K562 (cell line): ENCODE data around the gene TRAPPC2L. TPM values are rescaled to one million over a fixed set of nuclear protein-coding genes. Genes with fewer than 3 reads are reported as not detected.

Source experiments
- DMBX1 ChIP-seq: fragments of 250-450 bp; sonication (Bioruptor Pico); IDR thresholded peaks from 2 replicates; pipeline ENCODE4 v1.8.0; 2022; ENCODE audit warnings: inconsistent platforms, mild to moderate bottlenecking, moderate library complexity, borderline replicate concordance
- MAZ ChIP-seq, 2 experiments: fragments of 450-650 bp in 1 of 2; sonication (generic) in 1 of 2; formaldehyde crosslinking; IDR thresholded peaks in 1 of 2; conservative IDR thresholded peaks in 1 of 2; 2 replicates each; pipeline versions ENCODE4 v1.4.0 to v1.5.0; 2020; ENCODE audit warnings: mild to moderate bottlenecking in 1 of 2, missing genetic modification reagents in 1 of 2
- PHF8 ChIP-seq: fragments of 200-600 bp; sonication (generic); IDR thresholded peaks from 2 replicates; pipeline ENCODE4 v1.6.1; 2012; ENCODE audit warnings: mixed run types, mild to moderate bottlenecking, inconsistent platforms, low read length, moderate library complexity, borderline replicate concordance
- polyA plus RNA-seq, 8 experiments: library from polyadenylated mRNA; depleted of rRNA in 4 of 8; stranded (reverse) in 5 of 8; unstranded in 3 of 8; fragments of >200 nt; fragmentation: Nextera tagmentation in 2 of 8; fragmentation: Illumina TruSeq in 1 of 8; extraction: Ambion mirVana in 2 of 8; extraction: Trizol in 1 of 8; gene quantifications; 2 replicates each; pipeline versions ENCODE4 v1.2.1 to v1.2.3, GENCODE V29; 2011 to 2014; ENCODE audit warnings: inconsistent platforms in 1 of 8, missing spikeins in 1 of 8
- total RNA-seq, 7 experiments: library from RNA; depleted of rRNA in 6 of 7; stranded (reverse); fragments of >200 nt in 6 of 7; fragmentation: Illumina TruSeq in 2 of 7; extraction: Trizol in 2 of 7; gene quantifications; 2 replicates each; pipeline versions ENCODE4 v1.2.1 to v1.2.3, GENCODE V29; 2011 to 2021; ENCODE audit warnings: low replicate concordance in 1 of 7
- TF ChIP-seq, protein P1 (sequence below): fragments of 150-350 bp; IDR thresholded peaks from 2 replicates; pipeline ENCODE4 v1.6.1; 2014; ENCODE audit warnings: low read depth, mild to moderate bottlenecking, low read length, borderline replicate concordance
- TF ChIP-seq, protein P2 (sequence below): fragments of 450-650 bp; IDR thresholded peaks from one replicate; pipeline ENCODE4 v1.6.1; 2018; ENCODE audit warnings: mild to moderate bottlenecking, moderate library complexity; ENCODE audit not compliant: partially characterized antibody

Gene TRAPPC2L
- total and polyA plus RNA-seq, 9 of the 15 experiments (the other 6 are each of a cell fraction or from before 2014, with no cell fraction given) = 60.4 to 398 (median 97.5) TPM

DNA sequence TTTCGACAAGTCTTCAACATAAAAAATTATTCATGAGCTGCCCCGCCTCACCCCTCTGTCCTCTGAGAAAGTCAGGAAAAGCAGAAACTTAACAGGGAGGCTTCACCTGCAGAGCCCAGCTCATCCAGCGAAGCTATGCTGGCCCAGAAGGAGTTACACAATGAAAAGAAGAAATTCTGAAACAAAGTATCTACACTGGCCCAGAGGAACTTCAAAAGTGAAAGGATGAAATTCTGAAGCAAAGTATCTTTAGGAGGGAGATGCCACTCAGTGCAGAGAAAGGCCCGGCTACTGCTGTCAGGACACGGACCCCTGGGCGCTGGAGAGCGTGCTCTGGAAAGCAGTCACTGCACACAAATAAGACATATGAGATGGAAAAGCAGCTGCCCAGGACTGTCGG lies 1.8 kb upstream of the TRAPPC2L start (continued):
- TF ChIP-seq, protein P1, sequence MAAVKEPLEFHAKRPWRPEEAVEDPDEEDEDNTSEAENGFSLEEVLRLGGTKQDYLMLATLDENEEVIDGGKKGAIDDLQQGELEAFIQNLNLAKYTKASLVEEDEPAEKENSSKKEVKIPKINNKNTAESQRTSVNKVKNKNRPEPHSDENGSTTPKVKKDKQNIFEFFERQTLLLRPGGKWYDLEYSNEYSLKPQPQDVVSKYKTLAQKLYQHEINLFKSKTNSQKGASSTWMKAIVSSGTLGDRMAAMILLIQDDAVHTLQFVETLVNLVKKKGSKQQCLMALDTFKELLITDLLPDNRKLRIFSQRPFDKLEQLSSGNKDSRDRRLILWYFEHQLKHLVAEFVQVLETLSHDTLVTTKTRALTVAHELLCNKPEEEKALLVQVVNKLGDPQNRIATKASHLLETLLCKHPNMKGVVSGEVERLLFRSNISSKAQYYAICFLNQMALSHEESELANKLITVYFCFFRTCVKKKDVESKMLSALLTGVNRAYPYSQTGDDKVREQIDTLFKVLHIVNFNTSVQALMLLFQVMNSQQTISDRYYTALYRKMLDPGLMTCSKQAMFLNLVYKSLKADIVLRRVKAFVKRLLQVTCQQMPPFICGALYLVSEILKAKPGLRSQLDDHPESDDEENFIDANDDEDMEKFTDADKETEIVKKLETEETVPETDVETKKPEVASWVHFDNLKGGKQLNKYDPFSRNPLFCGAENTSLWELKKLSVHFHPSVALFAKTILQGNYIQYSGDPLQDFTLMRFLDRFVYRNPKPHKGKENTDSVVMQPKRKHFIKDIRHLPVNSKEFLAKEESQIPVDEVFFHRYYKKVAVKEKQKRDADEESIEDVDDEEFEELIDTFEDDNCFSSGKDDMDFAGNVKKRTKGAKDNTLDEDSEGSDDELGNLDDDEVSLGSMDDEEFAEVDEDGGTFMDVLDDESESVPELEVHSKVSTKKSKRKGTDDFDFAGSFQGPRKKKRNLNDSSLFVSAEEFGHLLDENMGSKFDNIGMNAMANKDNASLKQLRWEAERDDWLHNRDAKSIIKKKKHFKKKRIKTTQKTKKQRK = no peak
- TF ChIP-seq DMBX1 (no peak), PHF8 (no peak), MAZ (CRISPR knock-in tag; conservative IDR thresholded peaks at IDR 0.05 in 1 of 2, IDR thresholded peaks at IDR 0.05 in 1 of 2) (no peak)
- TF ChIP-seq, protein P2, sequence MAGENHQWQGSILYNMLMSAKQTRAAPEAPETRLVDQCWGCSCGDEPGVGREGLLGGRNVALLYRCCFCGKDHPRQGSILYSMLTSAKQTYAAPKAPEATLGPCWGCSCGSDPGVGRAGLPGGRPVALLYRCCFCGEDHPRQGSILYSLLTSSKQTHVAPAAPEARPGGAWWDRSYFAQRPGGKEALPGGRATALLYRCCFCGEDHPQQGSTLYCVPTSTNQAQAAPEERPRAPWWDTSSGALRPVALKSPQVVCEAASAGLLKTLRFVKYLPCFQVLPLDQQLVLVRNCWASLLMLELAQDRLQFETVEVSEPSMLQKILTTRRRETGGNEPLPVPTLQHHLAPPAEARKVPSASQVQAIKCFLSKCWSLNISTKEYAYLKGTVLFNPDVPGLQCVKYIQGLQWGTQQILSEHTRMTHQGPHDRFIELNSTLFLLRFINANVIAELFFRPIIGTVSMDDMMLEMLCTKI = no peak
